Measurements from ENCODE around the gene DYRK2. TPM values are rescaled to one million over a fixed set of nuclear protein-coding genes. Genes with fewer than 3 reads are reported as not detected.

The DYRK2 gene
- total RNA-seq, 1 experiment from 2014 or later = 20.6 TPM

GRCh38 chr12:67625004-67625403 is 23.5 kb upstream of the DYRK2 start:
- Histone ChIP-seq H3K9me2 (replicated peaks; ENCODE audit: low read length) (no peaks in the 10 kb centered on the region), H3K4me3 (ENCODE audit: low read length) (no peak overlapping the region), H3K36me3 (ENCODE audit: low read depth, low read length) (no peaks in the 10 kb centered on the region), H3K4me2 (ENCODE audit: low read length) (no peak overlapping the region), H2AFZ (ENCODE audit: low read length) (no peak overlapping the region), H3K27me3 (ENCODE audit: low read length) (no peaks in the 10 kb centered on the region), H3K4me1 (ENCODE audit: insufficient read depth, low read length) (no peaks in the 10 kb centered on the region), H3F3A (ENCODE audit: low read length, unreplicated experiment) (no peaks in the 10 kb centered on the region), H3K9ac (ENCODE audit: low read length) (no peak overlapping the region), H3K79me2 (ENCODE audit: low read length) (no peaks in the 10 kb centered on the region), H3K27ac (ENCODE audit: low read length) (no peak overlapping the region), H3K9me3 (ENCODE audit: low read length) (no peaks in the 10 kb centered on the region), H4K20me1 (ENCODE audit: low read length) (no peaks in the 10 kb centered on the region)
- ChIA-PET POLR2A (ENCODE audit: unreplicated experiment) (no interaction called here), CTCF (no interaction called here)
- TF ChIP-seq EZH2 (IDR thresholded peaks at IDR 0.05; ENCODE audit: low read length, unreplicated experiment) (no peak), CTCF (conservative IDR thresholded peaks at IDR 0.05; ENCODE audit: low read depth, low read length) (no peak), EZH2phosphoT487 (IDR thresholded peaks at IDR 0.05; ENCODE audit: borderline replicate concordance, low read length) (no peak)
- intact Hi-C loops (cut with micrococcal nuclease) = no loop called here
- no peak for ATAC-seq
- no TSS peak for BruUV-seq (replicated peaks)
- no peak for DNase-seq

- intact Hi-C loops (cut with micrococcal nuclease) = no loop called here
- H3K27me3 ChIP-seq (ENCODE audit: low read length) = no peaks in the 10 kb centered on the region
- no TSS peak for BruUV-seq (replicated peaks)
- H3K4me1 ChIP-seq (ENCODE audit: insufficient read depth, low read length) = no peaks in the 10 kb centered on the region
- H3K9me2 ChIP-seq (replicated peaks; ENCODE audit: low read length) = no peaks in the 10 kb centered on the region
- ATAC-seq = no peak
- ChIA-PET POLR2A (ENCODE audit: unreplicated experiment) (no interaction called here), CTCF (no interaction called here)
- H3K4me2 ChIP-seq (ENCODE audit: low read length) = no peak overlapping the region
- no peaks in the 10 kb centered on the region for H3K79me2 ChIP-seq (ENCODE audit: low read length)
- H3K27ac ChIP-seq (ENCODE audit: low read length) = no peak overlapping the region
- DNase-seq = no peak
- no peak overlapping the region for H3K9ac ChIP-seq (ENCODE audit: low read length)
- H3F3A ChIP-seq (ENCODE audit: low read length, unreplicated experiment) = no peaks in the 10 kb centered on the region
- H4K20me1 ChIP-seq (ENCODE audit: low read length) = no peaks in the 10 kb centered on the region
- no peaks in the 10 kb centered on the region for H3K36me3 ChIP-seq (ENCODE audit: low read depth, low read length)
- TF ChIP-seq CTCF (conservative IDR thresholded peaks at IDR 0.05; ENCODE audit: low read depth, low read length) = no peak
- TF ChIP-seq EZH2phosphoT487 (IDR thresholded peaks at IDR 0.05; ENCODE audit: borderline replicate concordance, low read length) = no peak
- TF ChIP-seq EZH2 (IDR thresholded peaks at IDR 0.05; ENCODE audit: low read length, unreplicated experiment) = no peak
- no peak overlapping the region for H3K4me3 ChIP-seq (ENCODE audit: low read length)
- no peak overlapping the region for H2AFZ ChIP-seq (ENCODE audit: low read length)
- no peaks in the 10 kb centered on the region for H3K9me3 ChIP-seq (ENCODE audit: low read length)
Observed at GRCh38 chr12:67626156-67626555, 22.4 kb upstream of the DYRK2 start.

GRCh38 chr12:67630373-67631088 is 18.0 kb upstream of the DYRK2 start:
- Histone ChIP-seq H3K9me2 (replicated peaks; ENCODE audit: low read length) (no peaks in the 10 kb centered on the region), H3F3A (ENCODE audit: low read length, unreplicated experiment) (no peaks in the 10 kb centered on the region), H3K9ac (ENCODE audit: low read length) (no peak overlapping the region), H3K4me1 (ENCODE audit: insufficient read depth, low read length) (no peaks in the 10 kb centered on the region), H2AFZ (ENCODE audit: low read length) (no peak overlapping the region), H3K36me3 (ENCODE audit: low read depth, low read length) (no peaks in the 10 kb centered on the region), H3K27me3 (ENCODE audit: low read length) (no peaks in the 10 kb centered on the region), H3K27ac (ENCODE audit: low read length) (no peak overlapping the region), H3K79me2 (ENCODE audit: low read length) (no peaks in the 10 kb centered on the region), H3K9me3 (ENCODE audit: low read length) (no peaks in the 10 kb centered on the region), H3K4me3 (ENCODE audit: low read length) (no peak overlapping the region), H3K4me2 (ENCODE audit: low read length) (no peak overlapping the region), H4K20me1 (ENCODE audit: low read length) (no peaks in the 10 kb centered on the region)
- ChIA-PET CTCF (no interaction called here), POLR2A (ENCODE audit: unreplicated experiment) (no interaction called here)
- DNase-seq = peak; percentile 2
- BruUV-seq (replicated peaks) = no TSS peak
- ATAC-seq = no peak
- TF ChIP-seq EZH2 (IDR thresholded peaks at IDR 0.05; ENCODE audit: low read length, unreplicated experiment) = no peak
- no peak for TF ChIP-seq CTCF (conservative IDR thresholded peaks at IDR 0.05; ENCODE audit: low read depth, low read length)
- no peak for TF ChIP-seq EZH2phosphoT487 (IDR thresholded peaks at IDR 0.05; ENCODE audit: borderline replicate concordance, low read length)
- intact Hi-C loops (cut with micrococcal nuclease) = no loop called here
